Activated naive CD4-positive, alpha-beta T cell treated with anti-CD3 and anti-CD28 coated beads for 36 hours (primary cell): ENCODE measurements around the gene ALDH5A1. TPM values are rescaled to one million over a fixed set of nuclear protein-coding genes. Genes with fewer than 3 reads are reported as not detected.
"Not testable (repeated sequence)": the region's sequence is repeated elsewhere in the genome, so short reads cannot be mapped to it uniquely, and the experiment has no call there.

ENCODE experiments used
- CTCF ChIA-PET: fragments of 350-600 bp; sonication (Branson Sonifier 250); formaldehyde crosslinking; loops from one replicate; lab custom pipeline; 2021; ENCODE audit warnings: antibody characterized with exemption; lab: Charles Lee
- DNase-seq: peaks from one replicate; pipeline ENCODE4 v3.0.0-alpha.2; 2020
- H3K27ac Mint-ChIP-seq: one replicate; pipeline ENCODE4 v1.8.0; 2021; ENCODE audit warnings: mild to moderate bottlenecking, mixed read lengths
- H3K27me3 Mint-ChIP-seq: one replicate; pipeline ENCODE4 v1.8.0; 2021; ENCODE audit warnings: low read depth, mixed read lengths
- H3K36me3 Mint-ChIP-seq: one replicate; pipeline ENCODE4 v1.8.0; 2021; ENCODE audit warnings: low read depth, mixed read lengths
- H3K4me1 Mint-ChIP-seq: one replicate; pipeline ENCODE4 v1.8.0; 2021; ENCODE audit warnings: low read depth, mixed read lengths
- H3K4me3 Mint-ChIP-seq: one replicate; pipeline ENCODE4 v1.8.0; 2021; ENCODE audit warnings: mild to moderate bottlenecking, moderate library complexity, mixed read lengths
- H3K9me3 Mint-ChIP-seq: one replicate; pipeline ENCODE4 v1.8.0; 2021; ENCODE audit warnings: mixed read lengths
- intact Hi-C: fragments of 100-400 bp; cut with micrococcal nuclease; formaldehyde crosslinking; loops from one replicate; pipeline ENCODE4 v1.15.1; 2023
- total RNA-seq, 2 experiments: library from RNA; stranded (reverse); gene quantifications; one replicate each; pipeline ENCODE4 v1.2.3, GENCODE V29; 2021

The ALDH5A1 gene
- total RNA-seq, 2 experiments from 2014 or later, result 15.8 to 16.8 TPM

- intact Hi-C loops, result no loop called here
- Mint-ChIP-seq H3K27me3 (no peaks in the 10 kb centered on the region), H3K4me3 (no peak overlapping the region)
Measured at GRCh38 chr6:24490948-24491347, 3.8 kb upstream of the ALDH5A1 start.

GRCh38 chr6:24492475-24492874, 2.3 kb upstream of the ALDH5A1 start:
- CTCF ChIA-PET, result interaction anchor here (0.6 kb wide), 1 partner anchor 231 kb away, joined by 3 read pairs; no protein-coding TSS in a partner anchor
- DNase-seq, result peak; percentile 25
- no peaks in the 10 kb centered on the region for H3K27me3 Mint-ChIP-seq
- H3K4me3 Mint-ChIP-seq, result no peak overlapping the region
- H3K36me3 Mint-ChIP-seq, result peaks cover 11% of the 10 kb centered on the region
- peaks cover 14% of the 10 kb centered on the region for H3K4me1 Mint-ChIP-seq
- peaks cover 8% of the 10 kb centered on the region for H3K9me3 Mint-ChIP-seq
- intact Hi-C loops, result no loop called here
- H3K27ac Mint-ChIP-seq, result no peak overlapping the region

More at GRCh38 chr6:24490948-24491347, 3.8 kb upstream of the ALDH5A1 start:
- H3K4me1 Mint-ChIP-seq, result peaks cover 14% of the 10 kb centered on the region
- no peak overlapping the region for H3K27ac Mint-ChIP-seq
- H3K9me3 Mint-ChIP-seq, result no peaks in the 10 kb centered on the region
- DNase-seq, result no peak
- CTCF ChIA-PET, result no interaction called here
- no peaks in the 10 kb centered on the region for H3K36me3 Mint-ChIP-seq

DNA sequence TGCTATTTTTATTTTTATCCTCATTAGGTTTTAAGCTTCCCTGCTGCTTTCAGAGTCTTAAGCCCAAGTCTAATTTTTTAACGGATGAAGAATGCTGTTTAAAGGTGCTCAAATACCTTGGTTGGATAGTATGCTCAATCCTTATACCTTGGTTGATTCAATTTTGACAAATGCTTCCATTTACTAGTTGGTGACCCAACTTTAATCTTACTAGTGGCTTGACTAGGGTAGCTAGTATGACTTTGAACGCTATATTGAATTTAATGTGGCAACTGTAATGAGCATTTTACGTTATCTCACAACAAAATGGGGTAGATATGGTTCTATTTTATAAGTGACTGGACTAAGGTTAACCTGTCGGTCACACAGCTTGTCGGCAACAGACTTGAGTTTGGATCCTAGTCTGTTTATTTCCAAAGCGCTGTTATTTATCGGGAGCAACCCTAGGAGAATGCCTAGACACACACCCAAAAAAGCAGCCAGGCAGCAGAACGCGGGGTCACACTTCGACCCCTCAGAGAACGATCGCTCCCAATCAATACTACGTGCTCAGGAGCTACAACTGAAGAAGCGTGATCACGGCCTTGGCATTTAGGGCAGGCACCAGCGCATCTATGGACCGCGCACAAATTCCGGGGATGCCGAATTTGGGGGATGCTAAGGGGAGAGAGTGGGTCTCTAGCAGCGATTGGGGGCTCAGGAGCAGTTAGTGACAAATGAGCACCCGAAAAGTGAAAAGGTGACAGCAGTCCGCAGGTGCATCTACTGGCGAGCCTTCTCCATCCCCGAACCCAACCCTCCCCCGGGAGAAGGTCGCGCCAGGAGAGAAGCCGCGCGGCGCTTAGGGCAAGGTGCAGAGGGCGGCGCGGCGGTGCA, 586 bp upstream of the ALDH5A1 start:
- H3K4me1 Mint-ChIP-seq, result peaks cover 14% of the 10 kb centered on the region
- intact Hi-C loops, result loop anchor here (1.0 to 2.0 kb wide), 2 partner anchors 27 to 91 kb away; partner anchors contain the start of gene MRS2
- no peaks in the 10 kb centered on the region for H3K27me3 Mint-ChIP-seq
- no peak for DNase-seq
- H3K36me3 Mint-ChIP-seq, result peaks cover 11% of the 10 kb centered on the region
- peak overlapping the region; percentile 19 for H3K27ac Mint-ChIP-seq
- CTCF ChIA-PET, result interaction anchor here (0.6 to 5.7 kb wide), 12 partner anchors 12 to 303 kb away, joined by 3 to 47 read pairs (median 4); no protein-coding TSS in a partner anchor
- H3K9me3 Mint-ChIP-seq, result peaks cover 8% of the 10 kb centered on the region
- H3K4me3 Mint-ChIP-seq, result peak overlapping the region; percentile 79

GRCh38 chr6:24497254-24497970, 2.6 kb downstream of the ALDH5A1 start:
- Mint-ChIP-seq H3K36me3 (peaks cover 11% of the 10 kb centered on the region), H3K4me1 (peaks cover 18% of the 10 kb centered on the region)

GRCh38 chr6:24500683-24501082, 5.9 kb downstream of the ALDH5A1 start:
- CTCF ChIA-PET, result interaction anchor here (0.5 to 1.4 kb wide), 5 partner anchors 11 to 79 kb away, joined by 3 to 6 read pairs (median 4); no protein-coding TSS in a partner anchor
- H3K36me3 Mint-ChIP-seq, result peaks cover 23% of the 10 kb centered on the region
- intact Hi-C loops, result no loop called here
- DNase-seq, result no peak
- no peak overlapping the region for H3K27ac Mint-ChIP-seq
- H3K4me1 Mint-ChIP-seq, result peaks cover 4% of the 10 kb centered on the region
- H3K4me3 Mint-ChIP-seq, result no peak overlapping the region
- no peaks in the 10 kb centered on the region for H3K27me3 Mint-ChIP-seq
- H3K9me3 Mint-ChIP-seq, result peaks cover 8% of the 10 kb centered on the region

More at GRCh38 chr6:24497254-24497970, 2.6 kb downstream of the ALDH5A1 start:
- no peaks in the 10 kb centered on the region for H3K27me3 Mint-ChIP-seq
- no peak for DNase-seq
- intact Hi-C loops, result loop anchor here (5.0 kb wide), 1 partner anchor 150 kb away; the partner anchor contains the start of gene KIAA0319
- H3K27ac Mint-ChIP-seq, result no peak overlapping the region
- no peak overlapping the region for H3K4me3 Mint-ChIP-seq
- CTCF ChIA-PET, result interaction anchor here (1.5 to 5.7 kb wide), 3 partner anchors 16 to 24 kb away, joined by 5 to 47 read pairs (median 13); no protein-coding TSS in a partner anchor
- H3K9me3 Mint-ChIP-seq, result peaks cover 8% of the 10 kb centered on the region

- no peaks in the 10 kb centered on the region for H3K27me3 Mint-ChIP-seq
- CTCF ChIA-PET, result interaction anchor here (1.0 to 1.4 kb wide), 3 partner anchors 10 to 79 kb away, joined by 3 to 4 read pairs (median 3); no protein-coding TSS in a partner anchor
- no peak overlapping the region for H3K27ac Mint-ChIP-seq
- peaks cover 3% of the 10 kb centered on the region for H3K4me1 Mint-ChIP-seq
- intact Hi-C loops, result no loop called here
- peaks cover 7% of the 10 kb centered on the region for H3K9me3 Mint-ChIP-seq
- no peak for DNase-seq
- H3K4me3 Mint-ChIP-seq, result no peak overlapping the region
- H3K36me3 Mint-ChIP-seq, result peaks cover 20% of the 10 kb centered on the region
Measured at GRCh38 chr6:24501374-24501773, 6.6 kb downstream of the ALDH5A1 start.

- H3K9me3 Mint-ChIP-seq, result peaks cover 3% of the 10 kb centered on the region
- H3K4me1 Mint-ChIP-seq, result peaks cover 3% of the 10 kb centered on the region
- no peak overlapping the region for H3K4me3 Mint-ChIP-seq
- H3K36me3 Mint-ChIP-seq, result peaks cover 18% of the 10 kb centered on the region
- CTCF ChIA-PET, result interaction anchor here (1.4 kb wide), 1 partner anchor 78 kb away, joined by 3 read pairs; no protein-coding TSS in a partner anchor
- no peaks in the 10 kb centered on the region for H3K27me3 Mint-ChIP-seq
- no peak overlapping the region for H3K27ac Mint-ChIP-seq
- intact Hi-C loops, result no loop called here
- no peak for DNase-seq
Measured at GRCh38 chr6:24501914-24502313, 7.1 kb downstream of the ALDH5A1 start.

- Mint-ChIP-seq H3K27me3 (no peaks in the 10 kb centered on the region), H3K4me1 (peaks cover 3% of the 10 kb centered on the region), H3K4me3 (no peak overlapping the region), H3K36me3 (peaks cover 32% of the 10 kb centered on the region), H3K9me3 (peaks cover 3% of the 10 kb centered on the region), H3K27ac (no peak overlapping the region)
- no peak for DNase-seq
- CTCF ChIA-PET, result no interaction called here
- intact Hi-C loops, result no loop called here
Measured at GRCh38 chr6:24504287-24504648, 9.5 kb downstream of the ALDH5A1 start.

GRCh38 chr6:24504649-24505586, 10.1 kb downstream of the ALDH5A1 start:
- DNase-seq, result no peak
- H3K36me3 Mint-ChIP-seq, result peaks cover 38% of the 10 kb centered on the region
- intact Hi-C loops, result no loop called here
- CTCF ChIA-PET, result interaction anchor here (0.6 kb wide), 1 partner anchor 73 kb away, joined by 3 read pairs; no protein-coding TSS in a partner anchor
- H3K9me3 Mint-ChIP-seq, result peaks cover 3% of the 10 kb centered on the region
- H3K27ac Mint-ChIP-seq, result no peak overlapping the region
- no peak overlapping the region for H3K4me3 Mint-ChIP-seq
- H3K4me1 Mint-ChIP-seq, result peaks cover 3% of the 10 kb centered on the region
- H3K27me3 Mint-ChIP-seq, result no peaks in the 10 kb centered on the region

- intact Hi-C loops, result no loop called here
- H3K27ac Mint-ChIP-seq, result no peak overlapping the region
- CTCF ChIA-PET, result no interaction called here
Measured at GRCh38 chr6:24506814-24507520, 12.2 kb downstream of the ALDH5A1 start.

GRCh38 chr6:24511976-24512375, 17.2 kb downstream of the ALDH5A1 start:
- H3K4me3 Mint-ChIP-seq, DNase-seq, H3K27me3 Mint-ChIP-seq, H3K9me3 Mint-ChIP-seq, intact Hi-C loops, H3K27ac Mint-ChIP-seq, H3K4me1 Mint-ChIP-seq: not testable (repeated sequence)
- CTCF ChIA-PET, result interaction anchor here (0.6 to 2.3 kb wide), 5 partner anchors 9 to 225 kb away, joined by 3 to 6 read pairs (median 3); no protein-coding TSS in a partner anchor
- peaks cover 38% of the 10 kb centered on the region for H3K36me3 Mint-ChIP-seq

More at GRCh38 chr6:24506814-24507520, 12.2 kb downstream of the ALDH5A1 start:
- Mint-ChIP-seq H3K27me3 (no peaks in the 10 kb centered on the region), H3K9me3 (peaks cover 3% of the 10 kb centered on the region), H3K4me1 (no peaks in the 10 kb centered on the region), H3K36me3 (peaks cover 46% of the 10 kb centered on the region), H3K4me3 (no peak overlapping the region)
- no peak for DNase-seq
